NCI-H226 (cell line): ENCODE data around the gene SLC5A2.
"Not testable (repeated sequence)": the region's sequence is repeated elsewhere in the genome, so short reads cannot be mapped to it uniquely, and the experiment has no call there.

Source experiments
- DNase-seq: peaks from one replicate; pipeline ENCODE4 v3.0.0-alpha.2; 2015

The SLC5A2 gene

DNA sequence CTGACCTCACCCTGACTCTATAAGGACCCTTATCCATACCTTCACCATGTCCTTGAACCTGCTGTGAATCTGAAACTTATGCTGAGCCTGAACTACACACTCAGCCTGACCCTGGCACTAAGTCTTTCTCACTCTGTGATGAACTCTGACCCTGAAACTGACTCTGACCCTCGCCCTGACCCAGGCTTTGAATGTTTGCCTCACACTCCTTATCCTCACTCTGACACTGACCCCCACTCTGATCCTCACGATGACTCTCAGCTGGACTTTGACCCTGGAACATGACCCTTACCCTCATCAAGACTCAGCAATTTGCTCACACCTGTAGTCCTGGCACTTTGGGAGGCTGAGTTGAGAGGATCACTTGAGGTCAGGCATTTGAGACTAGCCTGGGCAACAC is 49.2 kb downstream of the SLC5A2 start:
- DNase-seq, result no peak

DNA sequence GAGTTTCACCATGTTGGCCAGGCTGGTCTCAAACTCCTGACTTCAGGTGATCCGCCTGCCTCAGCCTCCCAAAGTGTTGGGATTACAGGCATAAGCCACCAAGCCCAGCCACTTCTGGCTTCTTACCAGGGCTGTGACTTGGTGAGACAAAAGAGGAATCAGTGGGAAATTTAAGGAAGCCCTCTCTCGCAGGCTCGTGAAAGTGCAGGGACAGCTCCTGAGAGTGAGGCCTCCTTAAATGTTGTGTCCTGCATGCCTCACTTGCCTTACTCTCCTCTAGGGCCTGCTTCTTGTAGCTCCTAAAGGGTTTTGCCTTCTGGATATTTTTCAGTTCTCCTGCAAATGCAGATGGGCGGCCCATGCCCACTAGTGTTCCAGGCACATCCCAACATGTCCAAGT is 50.0 kb downstream of the SLC5A2 start:
- no peak for DNase-seq

- DNase-seq, result no peak
These were observed 52.8 kb downstream of the SLC5A2 start for GRCh38 chr16:31535737-31536136.

- no peak for DNase-seq
These were observed 54.0 kb downstream of the SLC5A2 start for GRCh38 chr16:31536804-31537361.

- DNase-seq, result no peak
These were observed 54.7 kb downstream of the SLC5A2 start for GRCh38 chr16:31537362-31538242.

DNA sequence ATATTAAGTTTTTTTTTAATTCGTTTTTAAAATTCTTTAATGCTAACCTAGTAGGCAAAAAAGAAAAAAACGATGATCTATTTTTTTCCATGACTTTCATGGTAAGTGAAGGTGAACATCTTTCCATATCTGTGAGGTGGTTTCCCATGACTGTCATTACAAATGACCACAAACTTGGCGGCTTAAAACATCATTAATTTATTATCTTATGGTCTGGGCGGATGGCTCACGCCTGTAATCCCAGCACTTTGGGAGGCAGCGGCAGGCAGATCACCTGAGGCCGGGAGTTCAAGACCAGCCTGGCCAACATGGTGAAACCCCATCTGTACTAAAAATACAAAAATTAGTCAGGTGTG is 55.3 kb downstream of the SLC5A2 start:
- not testable (repeated sequence) for DNase-seq

- DNase-seq, result not testable (repeated sequence)
These were observed 56.8 kb downstream of the SLC5A2 start for GRCh38 chr16:31539762-31540161.
